Fibroblast of skin of right biceps (primary cell): ENCODE results near the gene OR7G1.

ENCODE experiments used
- DNase-seq: peaks from one replicate; pipeline ENCODE4 v3.0.0-alpha.2; 2013

Gene OR7G1

DNA sequence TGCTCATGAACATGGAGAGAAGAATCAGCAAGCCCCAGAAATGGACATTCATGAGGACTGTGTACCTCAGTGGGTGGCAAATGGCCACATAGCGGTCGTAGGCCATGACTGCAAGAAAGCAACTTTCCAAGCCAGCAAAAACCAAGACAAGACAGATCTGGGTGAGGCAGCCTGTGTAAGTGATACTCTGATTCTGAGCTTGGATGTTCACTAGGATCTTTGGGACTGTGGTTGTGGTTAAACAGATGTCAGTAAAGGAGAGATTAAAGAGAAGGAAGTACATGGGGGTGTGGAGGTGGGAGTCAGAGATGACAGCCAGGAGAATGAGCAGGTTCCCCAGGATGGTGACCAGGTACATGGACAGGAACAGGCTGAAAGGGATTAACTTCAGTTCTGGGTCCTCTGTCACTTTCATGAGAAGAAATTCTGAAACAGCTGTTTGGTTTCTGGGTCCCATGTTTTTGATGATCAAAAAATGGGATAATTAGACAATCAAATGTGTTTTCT, at the start of gene OR7G1:
Gene OR7G1, minus strand, starts transcription at position 457 of the 507 bp plus-strand sequence. Its CDS starts 0 bp downstream, at position 457.
- no peak for DNase-seq

DNA sequence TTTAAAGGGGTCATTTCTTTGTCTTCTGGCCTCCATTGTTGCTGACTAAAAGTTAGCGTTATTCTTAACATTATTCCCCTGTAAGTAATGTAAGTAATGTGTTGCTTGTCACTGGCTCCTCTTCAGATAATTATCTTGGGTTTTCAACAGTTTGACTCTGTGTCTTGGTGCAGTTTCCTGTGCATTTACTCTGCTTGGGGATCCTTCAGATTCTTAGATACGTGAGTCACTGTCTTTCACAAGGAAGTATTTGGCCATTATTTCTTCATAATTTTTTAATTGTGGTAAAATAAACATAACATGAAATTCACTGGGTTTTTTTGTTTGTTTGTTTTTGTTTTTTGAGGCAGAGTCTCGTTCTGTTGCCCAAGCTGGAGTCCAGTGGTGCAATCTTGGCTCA, 49.7 kb upstream of the OR7G1 start:
- no peak for DNase-seq

DNA sequence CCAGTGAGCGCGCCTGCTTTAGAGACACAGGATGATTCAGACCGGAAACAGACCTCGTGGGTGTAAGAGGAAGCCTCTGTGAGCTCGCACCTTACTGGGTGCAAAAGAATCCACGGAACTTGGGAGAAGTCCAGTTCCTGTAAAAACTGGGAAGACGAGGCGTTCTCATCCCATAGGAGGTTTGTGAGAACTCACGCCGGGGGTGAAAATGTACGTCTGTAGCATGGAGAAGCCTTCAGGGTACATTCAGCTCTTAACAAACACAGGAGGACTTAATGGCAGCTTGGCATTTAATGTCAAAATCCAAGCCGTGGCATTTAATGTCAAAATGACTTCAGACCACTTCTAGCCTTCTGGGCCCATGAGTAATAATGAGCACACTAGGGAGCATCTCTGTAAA, 45.9 kb upstream of the OR7G1 start:
- DNase-seq, result no peak

DNA sequence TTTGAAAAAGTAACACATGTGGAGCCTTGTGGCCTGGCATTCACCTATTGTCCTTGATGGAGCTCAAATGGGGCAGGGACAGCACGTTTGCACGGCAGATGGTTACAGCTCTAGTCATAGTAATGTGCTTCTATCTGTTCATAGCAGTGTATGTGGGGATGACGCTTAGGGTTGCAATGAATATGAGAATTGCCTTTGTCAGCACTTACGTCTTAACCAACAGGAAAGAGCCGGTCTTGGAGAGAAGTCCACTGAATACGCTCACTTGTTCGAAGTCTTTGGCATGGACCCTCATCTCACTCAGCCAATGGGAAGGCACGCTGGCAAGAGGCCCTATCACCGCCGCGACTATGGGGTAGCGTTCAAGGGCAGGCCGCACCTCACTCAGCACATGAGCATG, 44.3 kb upstream of the OR7G1 start:
- DNase-seq, result no peak

GRCh38 chr19:9156304-9156703, 40.7 kb upstream of the OR7G1 start:
- no peak for DNase-seq

DNA sequence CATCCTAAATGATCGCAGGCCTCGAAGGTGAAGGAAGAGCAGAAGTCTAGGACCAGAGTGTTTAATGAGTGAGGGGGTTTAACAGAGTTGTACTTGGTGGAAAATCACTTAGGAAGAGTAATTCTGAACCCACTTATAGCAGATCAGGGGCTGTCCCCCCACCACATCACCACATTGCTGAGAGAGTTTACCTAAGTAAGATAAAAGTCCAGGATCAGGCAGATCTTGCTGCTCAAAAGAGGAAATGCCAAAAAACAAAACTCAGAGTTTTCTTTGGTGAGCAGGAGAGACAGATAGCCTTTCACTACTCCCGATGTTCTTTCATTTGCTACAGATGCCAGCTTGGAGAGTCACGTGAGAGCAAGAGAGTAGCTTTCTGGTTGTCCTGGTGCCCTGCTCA, 40.0 kb upstream of the OR7G1 start:
- DNase-seq, result no peak

- no peak for DNase-seq
These were observed 35.8 kb upstream of the OR7G1 start for GRCh38 chr19:9151367-9151766.

GRCh38 chr19:9150650-9151049, 35.1 kb upstream of the OR7G1 start:
- DNase-seq, result no peak

GRCh38 chr19:9149997-9150396, 34.4 kb upstream of the OR7G1 start:
- DNase-seq, result no peak

- DNase-seq, result no peak
These were observed 33.1 kb upstream of the OR7G1 start for GRCh38 chr19:9148697-9149096.

- no peak for DNase-seq
These were observed 31.3 kb upstream of the OR7G1 start for GRCh38 chr19:9146882-9147281.

DNA sequence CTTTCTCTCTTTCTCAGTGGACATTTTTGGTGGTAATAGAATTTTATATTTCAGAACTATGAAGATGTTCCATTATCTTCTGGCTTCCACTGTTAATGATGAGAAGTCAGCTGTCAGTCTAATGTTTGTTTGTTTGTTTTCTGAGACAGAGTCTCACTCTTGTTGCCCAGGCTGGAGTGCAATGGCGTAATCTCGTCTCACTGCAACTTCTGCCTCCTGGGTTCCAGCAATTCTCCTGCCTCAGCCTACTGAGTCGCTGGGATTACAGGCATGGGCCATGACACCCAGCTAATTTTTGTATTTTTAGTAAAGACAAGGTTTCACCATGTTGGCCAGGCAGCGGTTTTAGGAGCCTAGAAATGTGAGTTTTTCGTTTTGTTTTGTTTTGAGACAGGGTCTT, 29.4 kb upstream of the OR7G1 start:
- DNase-seq, result peak; percentile 13

DNA sequence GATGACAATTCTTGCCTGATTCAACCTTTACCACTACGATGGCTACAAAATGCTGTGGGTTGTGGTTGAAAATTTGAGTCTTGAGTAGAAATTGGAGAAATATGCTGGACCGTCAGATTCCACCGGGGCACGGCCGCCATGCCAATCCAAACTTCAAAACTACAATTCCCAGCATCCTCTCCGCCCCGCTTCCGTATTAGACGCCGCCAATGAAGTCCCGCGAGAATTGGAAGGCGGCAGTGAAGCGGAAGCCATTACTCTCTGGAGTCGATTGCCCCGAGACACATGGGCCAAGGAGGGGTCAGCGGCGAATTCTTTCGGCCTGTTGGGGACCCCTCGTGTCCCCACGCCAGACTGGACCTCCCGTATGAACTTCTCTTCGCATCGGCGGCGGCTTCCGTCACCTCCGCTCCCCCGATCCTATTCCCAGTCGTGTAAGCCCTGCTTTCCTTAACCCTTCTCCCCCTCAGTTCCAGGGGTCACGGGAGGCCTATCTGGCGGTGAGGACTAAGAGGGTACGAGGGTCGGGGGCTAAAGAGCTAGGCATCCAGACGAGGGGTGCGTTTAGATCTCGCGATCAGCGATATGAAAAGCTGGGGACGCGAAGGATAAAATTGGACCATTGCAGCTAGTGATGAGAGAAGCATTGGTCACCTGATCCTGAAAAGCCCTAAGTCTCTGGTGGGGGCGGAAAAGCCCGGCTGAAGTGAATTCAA, 24.8 kb upstream of the OR7G1 start, which contains the start of gene ZNF317:
Gene ZNF317, plus strand, starts transcription at position 239 of the 716 bp plus-strand sequence. CDS start 15,620 bp downstream, outside the sequence.
- peak; percentile 93 for DNase-seq

GRCh38 chr19:9139609-9140158, 24.1 kb upstream of the OR7G1 start:
- DNase-seq, result no peak

GRCh38 chr19:9132422-9132821, 16.9 kb upstream of the OR7G1 start:
- no peak for DNase-seq

DNA sequence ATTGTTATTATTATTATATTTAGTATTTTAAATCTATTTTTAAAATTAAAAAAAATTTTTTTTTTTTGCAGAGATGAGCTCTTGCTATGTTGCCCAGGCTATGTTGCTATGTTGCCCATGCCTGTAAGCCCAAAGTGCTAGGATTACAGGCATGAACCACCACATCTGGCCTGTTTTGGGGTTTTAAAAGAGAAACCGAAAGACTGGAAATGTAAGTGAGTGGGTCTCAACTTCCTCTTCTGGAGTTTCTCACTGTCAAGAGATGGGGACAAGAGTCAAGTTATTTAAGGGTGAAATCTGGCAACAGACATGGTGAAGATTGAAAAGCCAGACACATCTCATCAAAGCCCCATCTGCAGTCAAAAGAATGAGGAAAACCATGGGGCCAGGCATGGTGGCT, 15.4 kb upstream of the OR7G1 start:
- DNase-seq, result no peak

GRCh38 chr19:9128171-9128570, 12.6 kb upstream of the OR7G1 start:
- DNase-seq, result peak; percentile 2

- no peak for DNase-seq
These were observed 11.4 kb upstream of the OR7G1 start, which contains the start of gene OR7G3 for GRCh38 chr19:9126900-9127405. OR7G3 (minus strand) TSS chr19:9126950; CDS start chr19:9126950, 0 bp downstream.

DNA sequence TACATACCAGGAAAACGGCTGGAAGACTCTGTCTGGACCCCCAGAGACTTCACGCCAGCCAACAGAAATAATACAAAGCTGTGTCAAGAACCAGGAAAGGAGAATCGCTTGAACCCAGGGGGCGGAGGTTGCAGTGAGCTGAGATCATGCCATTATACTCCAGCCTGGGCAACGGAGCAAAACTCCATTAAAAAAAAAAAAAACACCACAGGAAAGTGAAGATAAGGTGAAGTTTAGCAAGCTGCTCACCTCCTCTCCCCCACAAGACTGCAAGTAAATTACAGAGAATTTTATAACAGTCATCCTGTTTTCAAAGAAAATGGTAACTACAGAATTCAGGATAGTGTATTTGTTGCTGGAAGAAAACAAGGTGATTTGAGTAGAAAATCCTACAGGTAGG, 984 bp upstream of the OR7G1 start:
- no peak for DNase-seq

- no peak for DNase-seq
These were observed 5.6 kb downstream of the OR7G1 start for GRCh38 chr19:9109959-9110358.

DNA sequence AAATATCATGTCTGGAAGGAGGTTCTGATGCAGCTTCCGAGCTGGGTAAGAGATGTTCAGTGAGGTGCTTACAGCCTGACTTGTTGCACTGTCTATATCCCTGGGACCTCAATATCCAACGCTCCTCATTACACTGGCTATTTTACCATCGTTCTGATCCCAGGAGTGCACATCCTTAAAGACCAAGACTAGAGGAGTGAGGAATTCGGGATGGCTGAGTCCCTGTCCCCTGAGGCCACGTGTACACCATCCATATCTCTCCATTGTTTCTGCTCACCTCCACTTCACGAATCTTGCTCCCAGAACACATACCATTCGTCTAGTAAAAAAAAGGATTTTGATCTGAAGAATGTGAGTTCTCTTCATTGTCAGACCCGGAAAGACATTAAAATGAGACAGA, 8.2 kb downstream of the OR7G1 start, which contains the start of gene OR7G2:
Gene OR7G2, minus strand, starts transcription at position 101 of the 400 bp plus-strand sequence. CDS start 4,232 bp downstream, outside the sequence.
- DNase-seq, result no peak

DNA sequence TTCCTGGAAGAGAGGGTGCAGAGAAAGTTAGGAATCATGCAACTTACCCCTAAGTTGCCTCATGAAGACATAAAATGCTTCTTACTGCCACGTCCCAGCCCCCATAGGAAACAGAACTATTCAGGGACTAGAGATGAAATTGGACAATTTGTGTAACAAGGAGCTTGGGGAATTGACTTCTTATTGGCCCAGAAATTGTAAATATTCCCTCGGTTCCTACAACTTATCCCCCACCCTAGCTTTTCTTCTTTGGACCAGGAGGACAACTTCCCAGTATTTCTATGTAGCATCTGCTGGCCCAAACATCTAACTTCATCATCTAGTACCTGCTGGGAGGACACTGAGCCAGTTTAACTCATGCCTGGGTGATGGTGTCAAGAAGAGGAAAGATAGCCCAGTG, 28.8 kb downstream of the OR7G1 start, which contains the start of gene OR1M1:
Gene OR1M1, plus strand, starts transcription at position 301 of the 400 bp plus-strand sequence. CDS start 6,184 bp downstream, outside the sequence.
- DNase-seq, result no peak

DNA sequence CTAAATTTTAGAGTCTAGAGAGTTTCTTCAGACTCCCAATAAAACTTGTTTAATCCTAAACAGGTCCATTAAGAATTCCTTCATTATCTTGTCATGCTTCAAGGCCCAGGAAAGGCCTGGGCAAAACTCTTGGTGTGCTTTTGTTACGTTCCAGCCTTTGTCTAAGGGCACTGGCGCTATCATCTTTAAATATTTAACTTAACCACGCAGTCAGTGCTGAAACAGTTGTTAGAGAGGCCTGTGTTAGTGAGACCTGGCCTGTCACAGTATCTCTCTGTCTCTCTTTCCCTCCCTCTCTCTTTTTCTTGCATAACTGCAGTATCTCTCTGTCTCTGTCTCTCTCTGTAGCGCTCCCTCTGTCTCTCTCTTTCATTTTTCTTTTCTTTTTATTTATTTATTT, 36.9 kb downstream of the OR7G1 start:
- no peak for DNase-seq

DNA sequence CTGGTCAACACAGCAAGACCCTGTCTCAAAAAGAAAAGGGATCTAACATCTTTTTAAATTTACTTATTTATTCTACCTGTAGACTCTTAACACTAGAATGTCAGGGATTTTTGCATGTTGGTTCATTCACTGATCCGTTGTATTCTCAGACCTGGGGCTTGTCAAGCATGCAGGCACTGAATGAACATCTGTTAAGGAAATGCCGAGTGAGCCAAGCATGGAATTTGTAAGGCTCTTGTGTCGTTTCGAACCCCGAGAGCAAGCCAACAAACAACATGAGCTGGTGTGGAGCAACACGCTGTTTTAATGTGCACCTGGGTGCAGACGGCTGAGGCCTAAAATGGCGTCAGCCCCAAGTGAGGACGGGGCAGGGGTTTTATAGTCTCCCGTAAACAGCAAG, 38.7 kb downstream of the OR7G1 start:
- no peak for DNase-seq
